HepG2 (cell line): ENCODE measurements around the gene BBLN. TPM values are rescaled to one million over a fixed set of nuclear protein-coding genes. Genes with fewer than 3 reads are reported as not detected.

Experiments used
- ATAC-seq: fragments of 200-7000 bp; cut with Tn5 transposase; 3 replicates; pipeline ENCODE4 v1.9.1; 2020; ENCODE audit warnings: mild to moderate bottlenecking, moderate library complexity
- BruUV-seq: library from RNA; stranded (reverse); fragments of 400-500 nt; replicated peaks from 2 replicates; lab custom pipeline; 2021; lab: Mats Ljungman, UMichigan
- CTCF ChIA-PET: fragments of 300-600 bp; formaldehyde crosslinking; extraction: SDS; loops from one replicate; lab custom pipeline; 2021; ENCODE audit warnings: low total read pairs, inconsistent platforms, low intra/inter-chr PET ratio; lab: Yijun Ruan, JAX
- POLR2A ChIA-PET: fragments of 350-600 bp; sonication (Branson Sonifier 250); formaldehyde crosslinking; loops from one replicate; lab custom pipeline; 2020; ENCODE audit warnings: antibody characterized with exemption, inconsistent platforms; lab: Yijun Ruan, JAX
- DNase-seq: peaks from one replicate; pipeline ENCODE4 v3.0.0-alpha.2; 2015; ENCODE audit warnings: low spot score
- FAIRE-seq: peaks from 3 replicates; lab custom pipeline; 2011; peaks lifted over from hg19 to GRCh38; lab: Jason Lieb, UNC
- H2AFZ ChIP-seq: one replicate; pipeline ENCODE4 v1.6.1; 2011; ENCODE audit warnings: low read length, inconsistent platforms
- H3K27ac ChIP-seq: fragments of 300-600 bp; 3 replicates; pipeline ENCODE4 v1.8.0; 2011; ENCODE audit warnings: mixed run types, mild to moderate bottlenecking, mixed read lengths, low read length, inconsistent platforms; ENCODE audit not compliant: insufficient read depth; ENCODE audit errors: extremely low read length
- H3K27me3 ChIP-seq, 2 experiments: fragments of 200-600 bp in 1 of 2; 2 replicates in 1 of 2; 3 replicates in 1 of 2; pipeline versions ENCODE4 v1.6.0 to v1.8.0; 2011; ENCODE audit warnings: low read length in 2 of 2, mild to moderate bottlenecking in 2 of 2, moderate library complexity in 2 of 2, inconsistent platforms in 1 of 2; ENCODE audit not compliant: insufficient read depth in 2 of 2, control insufficient read depth in 1 of 2
- H3K36me3 ChIP-seq, 2 experiments: fragments of 200-600 bp in 1 of 2; replicated peaks in 1 of 2; 2 replicates in 1 of 2; 3 replicates in 1 of 2; pipeline versions ENCODE4 v1.5.1 to v1.8.0; 2011; ENCODE audit warnings: low read length in 2 of 2, inconsistent platforms in 1 of 2; ENCODE audit not compliant: insufficient read depth in 2 of 2, control insufficient read depth in 1 of 2
- H3K4me1 ChIP-seq: 2 replicates; pipeline ENCODE4 v1.5.1; 2012; ENCODE audit warnings: low read length, inconsistent platforms; ENCODE audit not compliant: insufficient read depth
- H3K4me2 ChIP-seq: 2 replicates; pipeline ENCODE4 v1.6.0; 2011; ENCODE audit warnings: low read depth, low read length, inconsistent platforms
- H3K4me3 ChIP-seq, 3 experiments: fragments of 200-600 bp in 1 of 3; sonication (generic), shearing (Covaris generic) in 1 of 3; replicated peaks in 1 of 3; 2 replicates each; pipeline ENCODE4 v1.5.1; 2011 to 2016; ENCODE audit warnings: low read length in 3 of 3, inconsistent platforms in 2 of 3, low read depth in 2 of 3, mild to moderate bottlenecking in 2 of 3, control low read depth in 1 of 3, mixed read lengths in 1 of 3; ENCODE audit not compliant: insufficient read depth in 1 of 3
- H3K79me2 ChIP-seq: one replicate; pipeline ENCODE4 v1.6.1; 2011; ENCODE audit warnings: low read length, inconsistent platforms; ENCODE audit not compliant: insufficient read depth
- H3K9ac ChIP-seq: 2 replicates; pipeline ENCODE4 v1.6.0; 2011; ENCODE audit warnings: mild to moderate bottlenecking, low read depth, low read length, inconsistent platforms; ENCODE audit not compliant: insufficient read depth
- H3K9me3 ChIP-seq: 2 replicates; pipeline ENCODE4 v1.5.1; 2012; ENCODE audit warnings: mild to moderate bottlenecking, low read length
- H4K20me1 ChIP-seq: 2 replicates; pipeline ENCODE4 v1.6.0; 2011; ENCODE audit warnings: inconsistent platforms, mild to moderate bottlenecking, low read length, moderate library complexity; ENCODE audit not compliant: insufficient read depth
- CAMTA2 ChIP-seq: sonication (generic); formaldehyde crosslinking; IDR thresholded peaks from 2 replicates; pipeline ENCODE4 v1.4.0; 2020; ENCODE audit warnings: mild to moderate bottlenecking, missing genetic modification reagents, borderline replicate concordance
- HMG20A ChIP-seq: IDR thresholded peaks from 2 replicates; pipeline ENCODE4 v1.6.1; 2016; ENCODE audit warnings: borderline replicate concordance
- RBAK ChIP-seq: sonication (generic); formaldehyde crosslinking; IDR thresholded peaks from 2 replicates; pipeline ENCODE4 v1.5.1; 2020; ENCODE audit warnings: mild to moderate bottlenecking, missing genetic modification reagents
- TCF7 ChIP-seq: sonication (generic); IDR thresholded peaks from 2 replicates; pipeline ENCODE4 v1.6.1; 2016; ENCODE audit warnings: antibody characterized with exemption, low read depth
- ZBTB42 ChIP-seq: sonication (generic); formaldehyde crosslinking; IDR thresholded peaks from 2 replicates; pipeline ENCODE4 v1.5.0; 2020; ENCODE audit warnings: mild to moderate bottlenecking, missing genetic modification reagents
- ZMYM3 ChIP-seq: sonication (generic); formaldehyde crosslinking; IDR thresholded peaks from 2 replicates; pipeline ENCODE4 v1.5.1; 2020; ENCODE audit warnings: mild to moderate bottlenecking, missing genetic modification reagents
- ZNF207 ChIP-seq: fragments of 450-650 bp; IDR thresholded peaks from 2 replicates; pipeline ENCODE4 v1.6.1; 2016; ENCODE audit warnings: antibody characterized with exemption, borderline replicate concordance
- ZNF597 ChIP-seq: sonication (generic); formaldehyde crosslinking; IDR thresholded peaks from 2 replicates; pipeline ENCODE4 v1.5.0; 2020; ENCODE audit warnings: missing genetic modification reagents
- ZNF629 ChIP-seq: sonication (generic); formaldehyde crosslinking; conservative IDR thresholded peaks from 2 replicates; pipeline ENCODE4 v1.5.0; 2020; ENCODE audit warnings: missing genetic modification reagents
- WGBS: methylation state at CpG from one replicate; pipeline ENCODE4 v1.1.6; 2017; ENCODE audit warnings: low lambda C conversion rate; 5-methylcytosine and 5-hydroxymethylcytosine counted together
- in situ Hi-C: cut with HindIII; loops from 2 replicates; pipeline ENCODE4 v1.10.0; 2017; ENCODE audit warnings: low pct_unique_long_range_greater_than_20kb; ENCODE audit not compliant: extremely low pct_ligation_motif_present
- intact Hi-C: fragments of 100-400 bp; cut with micrococcal nuclease; formaldehyde crosslinking; loops from one replicate; pipeline ENCODE4 v1.10.0; 2022; ENCODE audit not compliant: unreplicated experiment
- polyA plus RNA-seq, 8 experiments: library from polyadenylated mRNA; depleted of rRNA in 3 of 8; stranded (reverse) in 7 of 8; unstranded in 1 of 8; fragments of >200 nt; fragmentation: Illumina TruSeq in 4 of 8; extraction: Trizol in 4 of 8; gene quantifications; 2 replicates each; pipeline versions ENCODE4 v1.2.1 to v1.2.3, GENCODE V29; 2011 to 2016; ENCODE audit warnings: low read depth in 4 of 8, missing spikeins in 1 of 8, mixed read lengths in 1 of 8; ENCODE audit not compliant: insufficient read depth in 1 of 8
- total RNA-seq, 5 experiments: library from RNA; depleted of rRNA; stranded (reverse); fragments of >200 nt; fragmentation: Illumina TruSeq; extraction: Trizol; gene quantifications; 2 replicates each; pipeline ENCODE4 v1.2.3, GENCODE V29; 2016; ENCODE audit warnings: low read depth in 1 of 5

BBLN gene
- total and polyA plus RNA-seq, 2 of the 13 experiments (the other 11 are each of a cell fraction or from before 2014, with no cell fraction given), result 27.6 to 33.1 TPM

- TF ChIP-seq ZNF207 (no peak), TCF7 (no peak), ZBTB42 (CRISPR knock-in tag) (no peak), CAMTA2 (no peak), ZNF597 (no peak), HMG20A (CRISPR knock-in tag) (no peak)
Observed at GRCh38 chr9:128162215-128163026, 2.4 kb downstream of the BBLN start (continued).

GRCh38 chr9:128163027-128163515, 3.0 kb downstream of the BBLN start:
- DNase-seq, result no peak
- Histone ChIP-seq H3K27me3 (no peaks in the 10 kb centered on the region), H4K20me1 (no peaks in the 10 kb centered on the region), H3K4me2 (no peak overlapping the region), H3K9me3 (no peaks in the 10 kb centered on the region), H3K4me3 (no peak overlapping the region), H2AFZ (no peak overlapping the region), H3K79me2 (no peaks in the 10 kb centered on the region), H3K27ac (no peak overlapping the region), H3K4me1 (peaks cover 16% of the 10 kb centered on the region), H3K9ac (no peak overlapping the region), H3K36me3 (peaks cover 9 to 43% of the 10 kb centered on the region in 2 experiments; a peak in 4 of 5 replicates)
- intact Hi-C loops, result no loop called here
- no peak for ATAC-seq
- WGBS, result 94% methylated on average over 2 of the region's 6 CpGs
- no TSS peak for BruUV-seq
- ChIA-PET CTCF (no interaction called here), POLR2A (no interaction called here)
- FAIRE-seq, result no peak
- TF ChIP-seq ZMYM3 (CRISPR knock-in tag) (peak; percentile 77; the same call in 1 of the 2 replicates), ZNF629 (peak; percentile 95), RBAK (no peak)
- in situ Hi-C loops, result no loop called here
